ENCODE measurements around the gene PPBP. TPM values are rescaled to one million over a fixed set of nuclear protein-coding genes. Genes with fewer than 3 reads are reported as not detected.

PPBP gene
- total RNA-seq, 4 donors from 2014 or later = 1.9 TPM; not detected in 3

DNA sequence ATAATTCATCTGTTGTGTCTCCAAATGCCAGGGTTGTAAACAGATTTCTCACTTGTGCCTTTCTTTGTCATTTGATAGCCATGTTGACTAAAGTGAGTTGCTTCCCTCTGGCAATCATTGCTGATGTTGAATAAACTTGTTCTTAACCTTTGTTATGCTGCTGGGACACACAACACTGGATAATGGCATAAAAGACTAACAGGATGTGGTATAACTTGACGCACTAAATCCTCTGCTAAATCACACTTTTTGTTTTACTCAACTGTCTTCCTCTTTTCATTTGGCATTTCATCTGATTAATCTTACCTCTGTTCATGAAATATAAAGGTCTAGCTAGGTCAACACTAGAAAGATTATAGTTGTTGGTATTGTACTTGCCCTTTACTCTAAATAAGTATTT lies 28.1 kb upstream of the PPBP start:
- no peak for TF ChIP-seq POLR2A (IDR thresholded peaks at IDR 0.05)
- TF ChIP-seq, protein P1, sequence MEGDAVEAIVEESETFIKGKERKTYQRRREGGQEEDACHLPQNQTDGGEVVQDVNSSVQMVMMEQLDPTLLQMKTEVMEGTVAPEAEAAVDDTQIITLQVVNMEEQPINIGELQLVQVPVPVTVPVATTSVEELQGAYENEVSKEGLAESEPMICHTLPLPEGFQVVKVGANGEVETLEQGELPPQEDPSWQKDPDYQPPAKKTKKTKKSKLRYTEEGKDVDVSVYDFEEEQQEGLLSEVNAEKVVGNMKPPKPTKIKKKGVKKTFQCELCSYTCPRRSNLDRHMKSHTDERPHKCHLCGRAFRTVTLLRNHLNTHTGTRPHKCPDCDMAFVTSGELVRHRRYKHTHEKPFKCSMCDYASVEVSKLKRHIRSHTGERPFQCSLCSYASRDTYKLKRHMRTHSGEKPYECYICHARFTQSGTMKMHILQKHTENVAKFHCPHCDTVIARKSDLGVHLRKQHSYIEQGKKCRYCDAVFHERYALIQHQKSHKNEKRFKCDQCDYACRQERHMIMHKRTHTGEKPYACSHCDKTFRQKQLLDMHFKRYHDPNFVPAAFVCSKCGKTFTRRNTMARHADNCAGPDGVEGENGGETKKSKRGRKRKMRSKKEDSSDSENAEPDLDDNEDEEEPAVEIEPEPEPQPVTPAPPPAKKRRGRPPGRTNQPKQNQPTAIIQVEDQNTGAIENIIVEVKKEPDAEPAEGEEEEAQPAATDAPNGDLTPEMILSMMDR (IDR thresholded peaks at IDR 0.05) = no peak
- no peak overlapping the region for H3K4me3 ChIP-seq (ENCODE audit: low read depth, poor library complexity, severe bottlenecking)
- DNase-seq (ENCODE audit: low spot score in 2 of 2) = no peak
- 31 to 45% methylated on average over 1 of the region's 1 CpG for WGBS, 2 donors
- intact Hi-C loops (cut with DNase I; ENCODE audit: low total_unique reads) = no loop called here

DNA sequence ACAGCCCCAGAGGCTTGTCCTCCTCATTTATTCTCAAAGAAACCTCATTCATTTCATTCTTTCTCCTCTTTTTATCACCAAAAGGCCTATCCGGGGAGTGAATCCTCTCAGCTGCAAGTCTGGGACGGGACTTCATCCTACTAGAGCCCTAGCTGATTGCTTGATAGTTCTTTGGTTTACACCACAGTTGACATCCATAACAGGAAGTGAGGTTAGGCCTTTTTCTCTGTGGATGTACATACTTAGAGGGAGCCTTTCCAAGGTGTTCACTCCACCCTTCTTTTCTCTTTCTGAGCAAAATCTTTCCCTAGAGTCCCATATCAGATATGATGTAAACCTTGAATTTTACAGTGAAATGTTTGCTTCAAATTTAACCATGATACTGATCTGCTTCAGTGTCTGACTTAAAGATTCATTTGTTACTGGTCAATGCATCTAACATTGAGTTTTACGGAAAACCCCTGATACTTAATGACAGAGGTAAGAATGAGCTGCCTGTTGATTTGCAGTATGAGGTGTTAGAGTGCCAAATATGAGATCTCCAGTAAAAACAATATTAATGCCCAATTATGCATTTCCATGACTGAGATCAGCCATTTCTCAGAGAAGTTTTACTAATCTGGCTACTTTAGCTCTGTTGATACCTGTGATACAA lies 27.3 kb upstream of the PPBP start:
- 82 to 92% methylated on average over 3 of the region's 3 CpGs for WGBS, 2 donors
- DNase-seq (ENCODE audit: low spot score in 2 of 2) = no peak
- intact Hi-C loops (cut with DNase I; ENCODE audit: low total_unique reads) = no loop called here

DNA sequence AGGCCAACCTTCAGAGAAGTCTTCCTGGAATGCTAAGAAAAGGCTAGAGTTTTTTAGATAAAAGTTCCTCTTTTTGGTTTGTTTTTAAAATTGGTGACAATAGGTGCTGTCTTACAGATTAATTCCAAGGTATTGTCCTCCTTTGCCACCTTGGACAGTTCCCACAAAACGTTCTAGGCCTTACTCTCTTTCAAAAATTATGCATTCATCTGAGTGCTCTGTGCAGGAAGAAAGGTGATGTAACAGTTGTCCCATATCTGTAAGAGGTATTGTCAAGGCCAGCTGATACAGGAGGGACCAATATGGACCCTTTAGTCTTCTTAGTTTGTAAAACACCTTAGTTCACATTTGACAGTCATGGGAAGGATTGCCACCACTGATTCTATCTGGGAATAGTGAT lies 26.3 kb upstream of the PPBP start:
- intact Hi-C loops (cut with DNase I; ENCODE audit: low total_unique reads) = no loop called here
- H3K4me3 ChIP-seq (ENCODE audit: low read depth, poor library complexity, severe bottlenecking) = no peak overlapping the region
- 7 to 8% methylated on average over 1 of the region's 1 CpG for WGBS, 2 donors
- no peak for DNase-seq (ENCODE audit: low spot score in 2 of 2)
- TF ChIP-seq, protein P1 (IDR thresholded peaks at IDR 0.05) = no peak
- no peak for TF ChIP-seq POLR2A (IDR thresholded peaks at IDR 0.05)

More for the DNA sequence above, 27.3 kb upstream of the PPBP start:
- TF ChIP-seq, protein P1 (IDR thresholded peaks at IDR 0.05) = no peak
- no peak for TF ChIP-seq POLR2A (IDR thresholded peaks at IDR 0.05)
- H3K4me3 ChIP-seq (ENCODE audit: low read depth, poor library complexity, severe bottlenecking) = no peak overlapping the region

DNA sequence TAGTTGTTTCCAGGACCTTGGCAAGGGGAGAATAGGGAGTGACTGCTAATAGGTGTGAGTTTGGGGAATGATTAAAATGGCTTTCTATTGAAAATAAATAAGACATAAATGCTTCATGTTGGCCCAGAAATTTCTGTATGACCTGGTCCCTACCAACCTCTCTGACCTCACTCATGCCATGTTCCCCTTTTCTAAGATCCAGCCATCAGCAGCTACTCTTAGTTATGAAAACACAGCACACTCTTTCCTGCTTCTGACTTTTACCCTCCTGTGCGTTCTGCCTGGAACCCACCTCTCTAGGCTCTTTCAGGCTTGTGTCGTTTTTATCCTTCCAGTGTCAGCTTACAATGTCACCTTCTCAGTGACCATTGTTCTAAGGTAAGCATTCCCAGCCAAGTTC lies 25.3 kb upstream of the PPBP start:
- DNase-seq (ENCODE audit: low spot score in 2 of 2) = no peak
- intact Hi-C loops (cut with DNase I; ENCODE audit: low total_unique reads) = no loop called here
- WGBS, 2 donors = 66 to 71% methylated on average over 2 of the region's 2 CpGs
- no peak for TF ChIP-seq POLR2A (IDR thresholded peaks at IDR 0.05)
- TF ChIP-seq, protein P1 (IDR thresholded peaks at IDR 0.05) = no peak
- H3K4me3 ChIP-seq (ENCODE audit: low read depth, poor library complexity, severe bottlenecking) = no peak overlapping the region

DNA sequence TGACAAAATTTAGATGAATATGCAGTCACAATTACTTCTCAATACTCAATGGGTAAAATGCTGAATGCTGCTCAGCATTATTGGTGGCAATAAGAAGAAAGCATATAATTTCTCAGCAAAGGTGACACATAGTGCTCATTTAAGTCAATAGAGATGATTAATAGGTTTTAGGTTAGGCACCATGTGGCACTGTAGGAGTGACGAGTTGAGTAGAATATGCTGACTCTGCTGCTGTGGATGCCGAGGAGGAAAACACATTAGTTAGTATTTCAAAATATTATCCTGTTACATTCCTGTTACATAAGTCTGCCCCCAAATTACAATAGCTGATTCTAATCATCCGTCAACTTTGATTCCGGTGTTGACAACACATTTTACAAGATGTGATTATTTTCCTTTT lies 24.1 kb upstream of the PPBP start:
- no peak overlapping the region for H3K4me3 ChIP-seq (ENCODE audit: low read depth, poor library complexity, severe bottlenecking)
- no peak for DNase-seq (ENCODE audit: low spot score in 2 of 2)
- intact Hi-C loops (cut with DNase I; ENCODE audit: low total_unique reads) = no loop called here
- TF ChIP-seq, protein P1 (IDR thresholded peaks at IDR 0.05) = no peak
- no peak for TF ChIP-seq POLR2A (IDR thresholded peaks at IDR 0.05)
- WGBS, 2 donors = 82% methylated on average over 4 of the region's 4 CpGs

DNA sequence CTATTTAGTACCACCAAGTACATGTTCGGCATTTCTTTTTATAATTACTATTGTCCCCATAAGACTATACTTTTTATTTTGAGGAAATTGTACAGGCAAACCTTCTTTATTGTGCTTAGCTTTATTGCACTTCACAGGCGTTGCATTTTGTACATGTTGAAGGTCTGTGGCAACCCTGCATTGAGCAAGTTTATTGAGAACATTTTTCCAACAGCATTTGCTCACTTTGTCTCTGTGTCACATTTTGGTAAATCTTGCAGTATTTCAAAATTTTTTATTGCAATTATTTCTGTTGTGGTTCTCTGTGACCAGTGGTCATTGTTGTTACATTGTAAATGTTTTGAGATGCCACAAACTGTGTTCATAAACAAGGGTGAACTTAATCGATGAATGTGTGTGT lies 21.3 kb upstream of the PPBP start:
- 89 to 92% methylated on average over 3 of the region's 3 CpGs for WGBS, 2 donors
- DNase-seq (ENCODE audit: low spot score in 2 of 2) = no peak
- no peak overlapping the region for H3K4me3 ChIP-seq (ENCODE audit: low read depth, poor library complexity, severe bottlenecking)
- intact Hi-C loops (cut with DNase I; ENCODE audit: low total_unique reads) = no loop called here
- no peak for TF ChIP-seq POLR2A (IDR thresholded peaks at IDR 0.05)
- TF ChIP-seq, protein P1 (IDR thresholded peaks at IDR 0.05) = no peak

Measured in lower leg skin (tissue), 4 donors.